Measurements from ENCODE around the gene TIMM10B.

Gene TIMM10B

DNA sequence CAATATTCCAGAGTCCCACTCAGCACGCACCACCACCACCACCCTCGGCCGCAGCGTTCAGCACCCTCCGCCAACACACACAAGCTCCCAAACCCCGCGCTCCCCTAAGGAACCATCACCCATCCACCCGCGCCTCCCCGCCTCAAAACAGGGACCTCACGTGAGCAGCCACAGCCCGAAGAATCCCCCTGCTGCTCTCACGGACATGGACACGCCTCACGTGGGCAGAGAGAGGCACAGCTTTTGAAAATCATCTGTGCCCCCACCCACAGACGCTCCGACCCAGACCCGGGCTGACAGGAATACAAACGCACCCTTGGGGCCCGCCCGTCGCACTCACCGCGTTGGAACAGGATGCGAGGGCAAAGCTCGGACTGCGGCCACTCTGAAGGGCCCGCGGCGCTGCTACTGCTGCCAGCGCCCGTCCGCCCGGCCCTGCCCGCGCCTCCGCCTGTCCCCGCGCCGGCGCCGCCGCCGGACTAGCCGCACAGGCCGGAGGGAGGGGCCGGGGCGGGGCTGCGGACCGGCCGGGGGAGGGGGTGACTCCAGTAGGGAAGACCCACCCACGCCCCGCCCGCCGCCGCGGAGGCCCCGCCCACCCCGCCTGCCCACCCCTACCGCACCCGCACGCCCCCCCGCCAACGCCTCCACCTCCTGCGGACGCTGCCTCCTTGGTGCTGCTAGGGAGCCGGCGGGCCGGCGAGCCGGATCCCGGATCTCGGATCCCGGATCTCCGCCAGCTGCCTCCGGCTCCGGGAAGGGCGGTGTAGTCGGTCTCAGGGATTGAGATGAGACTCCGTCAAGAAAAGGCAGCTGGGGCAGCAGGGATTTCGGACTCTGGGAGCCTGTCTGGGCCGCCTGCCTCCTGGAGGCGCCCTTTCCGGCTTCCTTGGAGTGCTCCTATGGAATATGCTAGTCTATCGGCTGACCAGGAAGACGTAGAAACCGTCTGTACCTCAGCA lies 7.6 kb upstream of the TIMM10B start, which contains the start of gene TRIM3:
Gene TRIM3, minus strand, starts transcription at position 491 of the 962 bp plus-strand sequence. CDS start 8,246 bp downstream, outside the sequence.
- peak; percentile 81 to 96 (median 89) for DNase-seq

DNA sequence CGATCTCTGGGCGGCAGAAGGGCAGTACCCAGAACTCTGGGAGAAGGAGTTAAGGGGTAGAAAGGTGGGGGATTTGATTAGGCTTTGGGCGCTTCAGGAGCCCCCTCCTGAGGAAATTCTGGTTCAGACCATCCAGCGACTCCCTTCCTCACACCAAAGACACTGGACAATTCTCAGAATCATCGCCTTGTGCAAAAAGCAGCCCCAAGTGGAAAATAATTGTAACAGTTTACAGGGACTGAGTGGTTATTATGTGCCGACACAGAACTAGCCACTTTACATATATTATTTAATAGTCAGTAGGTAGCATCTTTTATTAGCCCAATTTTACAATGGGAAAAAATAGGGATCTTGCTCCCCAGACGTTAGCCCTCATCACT lies 6.9 kb upstream of the TIMM10B start:
- DNase-seq: no peak

DNA sequence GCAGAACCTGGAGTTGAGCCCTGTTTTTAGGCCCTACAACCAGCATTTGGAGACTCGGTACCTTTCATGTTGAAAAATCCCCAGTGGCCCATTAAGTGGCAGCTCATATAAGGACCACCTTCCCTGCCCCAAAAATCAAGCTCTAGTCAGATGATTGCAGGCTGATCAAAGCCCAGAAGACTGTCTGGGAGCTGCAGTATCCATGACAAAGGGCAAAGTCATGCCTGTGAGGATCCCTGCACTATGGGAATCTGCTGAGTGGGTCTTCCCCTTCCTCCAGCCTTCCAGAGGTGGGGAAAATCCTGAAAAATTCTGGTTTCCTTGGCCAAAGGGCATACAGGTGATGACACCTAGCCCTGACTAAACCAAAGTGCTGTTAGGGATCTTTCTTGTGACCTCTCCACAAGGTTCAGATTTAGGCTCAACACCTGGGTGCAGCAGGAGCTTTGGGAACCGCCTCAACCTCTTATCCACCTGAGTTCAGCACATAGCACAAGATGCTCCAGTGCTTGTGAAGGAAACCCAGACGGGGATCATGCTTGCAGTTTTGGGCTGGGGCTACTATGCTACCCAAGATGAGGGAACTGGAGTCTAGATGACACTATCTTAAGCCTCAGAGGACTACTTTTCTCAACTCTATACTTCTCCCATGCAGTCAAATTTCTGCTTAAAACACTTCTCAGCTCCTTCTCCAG lies 6.3 kb upstream of the TIMM10B start:
- no peak for DNase-seq

- DNase-seq: no peak
Measured at GRCh38 chr11:6475936-6476335, 5.4 kb upstream of the TIMM10B start.

GRCh38 chr11:6476571-6476970 lies 4.7 kb upstream of the TIMM10B start:
- no peak for DNase-seq

DNA sequence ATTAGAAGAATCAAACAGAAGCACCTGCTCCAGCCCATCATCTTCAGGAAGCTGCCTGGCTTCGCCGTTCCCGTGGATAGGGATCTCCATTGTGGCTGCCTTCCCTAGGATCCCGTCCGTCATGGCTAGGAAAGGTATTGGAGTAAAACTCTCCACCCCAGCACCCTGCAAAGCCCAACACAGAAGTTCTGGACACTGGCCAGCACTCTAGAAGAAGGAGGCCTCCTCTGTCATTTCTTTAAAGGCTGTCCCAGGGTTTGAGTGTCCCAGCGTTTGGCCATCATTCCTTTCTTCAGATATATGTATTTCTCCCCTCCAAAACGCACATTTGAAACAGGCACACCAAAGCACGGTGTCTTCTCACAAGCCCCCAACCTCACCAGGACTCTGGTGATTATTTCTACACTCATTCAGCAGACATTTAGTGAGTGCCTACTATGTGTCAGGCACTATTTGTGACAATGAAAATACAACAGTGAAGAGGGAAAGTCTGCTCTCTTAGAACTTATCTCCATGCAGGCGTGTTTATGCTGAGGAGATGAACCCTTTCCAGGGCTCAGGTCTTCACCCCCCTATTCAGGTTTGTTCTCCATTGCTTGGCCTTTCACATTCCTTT lies 894 bp upstream of the TIMM10B start:
- DNase-seq: no peak

DNA sequence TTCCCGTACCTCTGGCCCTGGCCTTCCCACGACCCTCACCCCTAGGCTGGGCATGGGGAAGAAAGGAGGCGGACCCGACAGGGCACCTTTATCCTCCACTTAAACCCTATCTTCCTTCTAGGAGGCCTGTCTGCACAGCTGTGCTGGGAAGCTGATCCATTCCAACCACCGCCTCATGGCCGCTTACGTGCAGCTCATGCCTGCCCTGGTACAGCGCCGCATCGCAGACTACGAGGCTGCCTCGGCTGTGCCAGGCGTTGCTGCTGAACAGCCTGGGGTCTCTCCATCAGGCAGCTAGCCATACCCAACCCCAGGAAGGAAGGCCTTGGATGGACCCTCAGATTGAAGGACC lies 599 bp downstream of the TIMM10B start:
- DNase-seq: no peak

DNA sequence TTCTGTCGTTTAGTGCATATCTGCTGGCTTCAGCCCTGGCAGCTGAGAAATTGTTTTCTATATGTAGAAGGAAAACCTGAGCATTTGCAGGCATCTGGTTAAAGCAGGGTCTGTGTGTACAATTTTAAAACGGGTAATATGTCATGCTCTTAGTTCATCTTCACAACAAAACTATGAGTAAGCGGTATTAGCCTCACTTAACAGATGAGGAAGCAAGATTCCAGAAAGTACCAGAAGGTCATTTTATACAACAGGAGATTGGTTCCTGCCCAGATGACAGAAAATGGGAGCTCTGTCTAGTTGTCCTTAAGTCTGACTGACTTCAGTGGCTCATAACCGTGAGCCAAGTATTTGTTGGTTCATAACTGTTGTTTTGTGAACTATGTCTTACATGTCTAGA lies 1.1 kb downstream of the TIMM10B start:
- DNase-seq: peak; percentile 57 to 88 (median 76)

DNA sequence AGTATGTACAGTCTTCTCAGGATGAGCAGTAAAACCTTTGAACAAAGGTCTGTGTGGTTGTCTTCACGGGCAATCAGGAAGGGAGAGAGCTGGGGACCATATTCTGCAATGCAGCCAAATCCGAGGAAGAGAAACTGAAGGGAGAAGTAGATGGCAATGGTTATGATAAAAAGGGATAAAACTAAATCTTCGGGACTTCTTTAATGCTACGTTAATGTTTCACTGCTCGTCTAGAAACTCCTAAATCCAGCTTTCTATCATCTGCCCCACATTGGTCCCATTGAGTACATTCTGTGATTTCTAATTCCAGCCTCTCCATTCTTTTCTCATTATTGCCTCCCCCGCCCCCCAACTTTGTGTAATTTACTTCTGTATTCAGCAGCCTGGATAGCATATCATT lies 1.7 kb downstream of the TIMM10B start:
- no peak for DNase-seq

DNA sequence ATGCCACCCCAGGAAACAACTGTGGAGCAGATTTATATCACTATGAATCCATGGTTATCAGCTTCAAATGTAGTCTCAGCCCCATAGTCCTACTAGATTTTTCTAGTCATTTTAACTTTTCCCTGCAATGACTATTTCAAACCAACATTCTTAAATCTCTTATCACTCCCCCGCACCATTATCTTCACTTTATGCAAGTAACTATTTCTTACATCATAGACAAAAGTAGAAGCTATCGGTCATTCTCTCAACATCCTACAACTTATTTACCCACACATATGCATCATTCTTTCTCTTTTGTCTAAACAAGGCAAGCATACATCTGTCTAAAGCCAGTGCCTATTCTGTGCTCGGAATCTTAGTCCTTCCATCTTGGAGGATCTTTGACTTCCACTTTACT lies 4.4 kb downstream of the TIMM10B start:
- no peak for DNase-seq

- DNase-seq: no peak
Measured at GRCh38 chr11:6486256-6486655, 5.0 kb downstream of the TIMM10B start.

GRCh38 chr11:6486938-6487337 lies 5.6 kb downstream of the TIMM10B start:
- no peak for DNase-seq

- no peak for DNase-seq
Measured at GRCh38 chr11:6488342-6488741, 7.0 kb downstream of the TIMM10B start.

GRCh38 chr11:6488821-6489220 lies 7.5 kb downstream of the TIMM10B start:
- no peak for DNase-seq

- no peak for DNase-seq
Measured at GRCh38 chr11:6489306-6489705, 8.0 kb downstream of the TIMM10B start.

GRCh38 chr11:6497069-6497839 lies 16.0 kb downstream of the TIMM10B start, which contains the start of gene DNHD1:
TSS of gene DNHD1 (plus strand) at chr11:6497280. CDS start at chr11:6498216, 936 bp downstream.
- no peak for DNase-seq

DNA sequence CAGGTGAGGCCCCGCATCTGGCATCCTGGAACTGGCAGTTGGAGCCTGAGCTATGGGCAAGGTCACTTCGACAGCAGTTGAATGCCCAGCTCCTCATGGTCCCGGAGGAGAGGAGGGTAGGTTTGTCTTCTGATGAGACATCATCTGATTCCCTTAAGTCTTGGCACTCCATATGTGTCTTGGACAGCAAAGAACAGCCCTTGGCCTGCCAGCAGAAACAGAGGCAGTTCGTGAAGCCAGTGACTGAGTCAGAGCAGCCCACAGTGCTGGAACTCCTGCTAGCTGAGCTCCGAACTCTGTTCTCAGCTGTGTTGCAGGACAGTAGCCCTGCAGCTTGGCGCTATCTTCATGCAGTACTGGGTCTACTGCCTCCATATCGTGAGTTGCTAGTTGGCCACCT lies 16.8 kb downstream of the TIMM10B start:
- no peak for DNase-seq

- no peak for DNase-seq
Measured at GRCh38 chr11:6498544-6498943, 17.2 kb downstream of the TIMM10B start.

DNA sequence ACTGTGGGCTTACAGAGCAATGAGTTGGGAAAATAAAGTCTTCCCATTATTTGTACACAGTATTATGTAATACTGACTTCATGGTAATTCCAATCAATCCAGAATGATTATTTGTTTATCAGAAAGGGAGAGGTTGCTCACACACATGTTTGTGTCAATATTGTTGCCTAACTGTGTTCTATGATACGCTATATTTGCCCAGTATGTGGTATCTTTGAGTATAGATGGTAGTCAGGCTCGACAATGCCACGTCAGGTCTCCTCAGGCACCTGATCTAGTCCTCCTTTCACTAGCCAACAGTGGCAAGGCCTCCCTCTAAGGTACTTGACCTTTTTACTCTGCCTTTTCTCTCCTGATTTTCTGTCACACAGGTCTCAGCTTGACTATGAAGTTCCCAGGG lies 21.1 kb downstream of the TIMM10B start:
- no peak for DNase-seq

DNA sequence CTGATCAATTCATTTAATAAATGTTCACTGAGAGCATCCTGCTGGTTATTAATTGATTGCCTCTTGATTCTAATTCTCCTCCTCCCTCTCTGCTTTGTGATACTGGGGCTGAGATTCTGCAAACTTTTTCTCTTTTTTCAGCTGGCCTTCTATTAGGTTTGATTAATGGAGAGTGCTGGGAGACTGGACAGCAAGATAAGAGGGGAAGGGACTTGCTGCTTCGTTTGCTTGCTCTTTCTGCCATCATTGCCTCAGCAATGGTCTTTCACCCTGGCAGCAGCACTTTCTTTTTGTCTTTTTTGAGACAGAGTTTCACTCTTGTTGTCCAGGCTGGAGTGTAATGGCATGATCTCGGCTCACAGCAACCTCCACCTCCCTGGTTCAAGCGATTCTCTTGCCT lies 22.9 kb downstream of the TIMM10B start:
- DNase-seq: no peak

GRCh38 chr11:6505577-6506240 lies 24.4 kb downstream of the TIMM10B start:
- DNase-seq: peak; percentile 62 to 76 (median 74)

DNA sequence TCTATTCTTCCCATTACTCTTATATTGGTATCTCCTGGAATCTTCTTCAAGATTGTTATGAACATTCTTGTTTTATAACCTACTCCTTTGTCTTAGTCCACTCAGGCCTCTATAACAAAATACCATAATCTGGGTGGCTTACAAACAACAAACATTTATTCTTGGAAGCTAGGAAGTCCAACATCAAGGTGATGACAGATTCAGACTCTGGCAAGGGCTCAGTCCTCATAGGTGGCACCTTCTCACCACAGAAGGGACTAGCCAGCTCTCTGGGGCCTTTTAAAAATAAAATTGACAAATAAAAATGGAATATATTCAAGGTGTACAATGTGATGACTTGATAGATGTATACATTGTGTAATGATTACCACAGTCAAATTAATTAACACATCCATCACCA lies 35.6 kb downstream of the TIMM10B start:
- no peak for DNase-seq

Data from suppressor macrophage treated with lipopolysaccharide for 1 hour (primary cell).